HuH-7 (cell line): ENCODE results near the gene NIPBL.
"Not testable (repeated sequence)": the region's sequence is repeated elsewhere in the genome, so short reads cannot be mapped to it uniquely, and the experiment has no call there.

Experiments used
- DNase-seq: peaks from one replicate; pipeline ENCODE4 v3.0.0; 2011; ENCODE audit warnings: low spot score

Gene NIPBL, protein sequence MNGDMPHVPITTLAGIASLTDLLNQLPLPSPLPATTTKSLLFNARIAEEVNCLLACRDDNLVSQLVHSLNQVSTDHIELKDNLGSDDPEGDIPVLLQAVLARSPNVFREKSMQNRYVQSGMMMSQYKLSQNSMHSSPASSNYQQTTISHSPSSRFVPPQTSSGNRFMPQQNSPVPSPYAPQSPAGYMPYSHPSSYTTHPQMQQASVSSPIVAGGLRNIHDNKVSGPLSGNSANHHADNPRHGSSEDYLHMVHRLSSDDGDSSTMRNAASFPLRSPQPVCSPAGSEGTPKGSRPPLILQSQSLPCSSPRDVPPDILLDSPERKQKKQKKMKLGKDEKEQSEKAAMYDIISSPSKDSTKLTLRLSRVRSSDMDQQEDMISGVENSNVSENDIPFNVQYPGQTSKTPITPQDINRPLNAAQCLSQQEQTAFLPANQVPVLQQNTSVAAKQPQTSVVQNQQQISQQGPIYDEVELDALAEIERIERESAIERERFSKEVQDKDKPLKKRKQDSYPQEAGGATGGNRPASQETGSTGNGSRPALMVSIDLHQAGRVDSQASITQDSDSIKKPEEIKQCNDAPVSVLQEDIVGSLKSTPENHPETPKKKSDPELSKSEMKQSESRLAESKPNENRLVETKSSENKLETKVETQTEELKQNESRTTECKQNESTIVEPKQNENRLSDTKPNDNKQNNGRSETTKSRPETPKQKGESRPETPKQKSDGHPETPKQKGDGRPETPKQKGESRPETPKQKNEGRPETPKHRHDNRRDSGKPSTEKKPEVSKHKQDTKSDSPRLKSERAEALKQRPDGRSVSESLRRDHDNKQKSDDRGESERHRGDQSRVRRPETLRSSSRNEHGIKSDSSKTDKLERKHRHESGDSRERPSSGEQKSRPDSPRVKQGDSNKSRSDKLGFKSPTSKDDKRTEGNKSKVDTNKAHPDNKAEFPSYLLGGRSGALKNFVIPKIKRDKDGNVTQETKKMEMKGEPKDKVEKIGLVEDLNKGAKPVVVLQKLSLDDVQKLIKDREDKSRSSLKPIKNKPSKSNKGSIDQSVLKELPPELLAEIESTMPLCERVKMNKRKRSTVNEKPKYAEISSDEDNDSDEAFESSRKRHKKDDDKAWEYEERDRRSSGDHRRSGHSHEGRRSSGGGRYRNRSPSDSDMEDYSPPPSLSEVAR (N-terminal part only)

DNA sequence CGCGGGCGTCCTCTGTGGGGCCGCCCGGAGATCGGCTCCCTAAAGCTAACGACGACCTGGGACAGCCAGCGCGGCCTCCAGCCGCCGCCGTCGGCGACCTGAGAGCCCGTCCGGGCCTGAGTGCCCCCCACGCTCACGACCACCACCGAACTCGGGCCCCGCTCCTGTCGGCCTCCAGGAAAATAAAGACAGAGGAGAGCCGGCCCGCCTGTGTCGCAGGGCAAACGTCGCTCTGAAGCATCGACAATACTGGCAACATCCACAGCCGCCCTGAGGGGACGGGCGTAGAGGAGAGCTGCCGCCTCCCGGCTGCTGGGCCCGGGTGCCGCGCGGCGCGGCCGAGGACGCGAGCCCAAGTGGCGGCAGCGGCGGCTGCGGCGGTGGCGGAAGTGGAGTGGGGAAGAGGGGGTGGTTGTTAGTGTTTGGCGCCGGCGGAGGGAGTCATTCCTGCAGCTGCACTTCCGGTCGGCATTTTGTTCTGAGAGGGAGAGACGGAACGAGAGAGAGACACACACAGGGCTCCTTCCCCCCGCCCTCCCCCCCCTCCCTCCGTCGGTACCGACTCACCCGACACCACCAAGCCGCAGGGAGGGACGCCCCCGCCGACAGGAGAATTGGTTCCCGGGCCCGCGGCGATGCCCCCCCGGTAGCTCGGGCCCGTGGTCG is at the start of gene NIPBL:
TSS of gene NIPBL (plus strand) at position 471 of the 666 bp plus-strand sequence. CDS start 76,928 bp downstream, outside the sequence.
- peak; percentile 95 for DNase-seq

DNA sequence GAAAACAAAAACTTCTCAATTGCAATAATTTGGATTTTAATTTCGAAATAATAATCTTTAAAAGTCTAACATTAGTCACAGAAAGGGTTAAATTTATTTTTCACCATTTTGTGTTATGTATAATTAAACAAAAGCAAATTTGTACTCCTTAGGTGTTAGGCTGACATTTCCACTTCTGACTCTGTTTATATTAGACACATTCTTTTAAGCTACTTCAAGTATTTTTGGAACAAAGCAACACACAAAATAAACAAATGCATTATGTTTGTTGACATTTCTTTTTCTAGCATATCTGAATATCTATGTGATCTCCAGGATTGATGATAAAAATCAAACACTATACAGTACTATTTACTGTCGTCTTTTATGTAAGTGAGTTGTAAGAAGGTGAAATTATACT is 44.3 kb upstream of the NIPBL start:
- DNase-seq, result no peak

DNA sequence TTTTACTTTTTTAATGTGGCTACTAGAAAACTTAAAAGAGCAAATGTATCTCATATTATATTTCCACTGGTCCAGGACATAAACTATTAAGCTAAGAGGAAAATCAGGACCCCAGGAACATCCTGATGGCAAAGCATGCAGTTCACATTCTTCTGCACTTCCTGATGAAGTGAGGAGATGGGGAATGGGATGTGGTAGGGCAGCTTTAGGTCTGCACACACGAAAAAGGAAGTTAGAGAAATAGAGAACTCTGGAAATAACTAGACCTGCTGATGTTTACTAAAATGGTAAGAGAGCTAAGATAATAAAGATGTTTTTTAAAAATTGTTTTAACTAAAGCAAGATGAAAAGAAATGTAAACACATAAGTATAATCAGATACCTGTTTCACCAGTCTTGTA is 39.7 kb upstream of the NIPBL start:
- DNase-seq, result no peak

DNA sequence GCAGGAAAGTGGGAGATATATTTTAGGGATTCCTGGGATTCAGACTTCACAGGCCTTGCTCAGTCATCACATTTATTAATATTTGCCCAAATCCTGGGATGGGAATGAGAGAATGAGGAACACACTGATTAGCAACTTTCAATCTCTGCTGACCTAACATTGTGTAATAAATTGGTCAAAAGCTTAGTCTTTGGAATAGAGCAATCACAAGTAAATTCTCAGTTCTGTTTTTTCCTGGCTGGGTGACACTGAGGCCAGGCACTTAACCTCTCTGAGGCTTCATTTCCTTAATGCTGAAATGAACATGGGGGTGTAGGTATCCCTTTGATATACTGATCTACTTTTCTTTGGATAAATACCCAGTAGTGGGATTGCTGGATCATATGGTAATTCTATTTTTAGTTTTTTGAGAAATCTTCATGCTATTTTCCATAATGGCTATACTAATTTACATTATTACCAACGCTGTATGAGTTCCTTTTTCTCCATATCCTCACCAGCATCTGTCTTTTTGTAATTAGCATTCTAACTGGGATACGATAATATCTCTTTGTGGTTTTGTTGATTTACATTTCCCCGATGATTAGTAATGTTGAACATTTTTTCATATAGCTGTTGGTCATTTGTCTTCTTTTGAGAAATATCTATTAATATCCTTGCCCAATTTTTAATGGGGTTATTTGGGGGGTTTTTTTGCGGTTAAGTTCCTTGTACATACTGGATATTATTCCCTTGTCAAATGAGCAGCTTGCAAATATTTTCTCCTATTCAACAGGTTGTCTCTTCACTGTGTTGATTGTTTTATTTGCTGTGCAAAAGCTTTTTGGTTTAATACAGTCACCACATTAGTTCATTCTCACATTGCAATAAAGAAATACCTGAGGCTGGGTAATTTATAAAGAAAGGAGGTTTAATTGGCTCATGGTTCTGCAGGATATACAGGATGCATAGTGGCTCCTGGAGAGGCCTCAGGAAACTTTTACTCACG is 36.8 kb upstream of the NIPBL start:
- DNase-seq, result no peak

DNA sequence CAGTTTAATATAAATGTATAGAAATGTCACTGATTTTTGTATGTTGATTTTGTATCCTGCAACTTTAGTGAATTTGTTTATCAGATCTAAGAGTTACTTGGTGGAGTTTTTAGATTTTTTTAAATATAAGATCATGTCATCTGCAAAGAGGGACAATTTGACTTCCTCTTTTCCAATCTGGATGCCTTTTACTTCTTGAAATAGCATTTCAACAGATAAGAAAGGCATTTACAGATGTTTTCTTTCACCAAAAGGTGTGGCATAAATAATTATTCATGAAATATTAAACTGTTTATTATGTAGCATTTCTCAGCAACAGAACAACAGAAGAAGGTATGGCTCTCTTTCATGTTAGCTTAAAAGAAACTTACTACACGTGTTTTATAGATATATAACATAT is 34.9 kb upstream of the NIPBL start:
- no peak for DNase-seq

DNA sequence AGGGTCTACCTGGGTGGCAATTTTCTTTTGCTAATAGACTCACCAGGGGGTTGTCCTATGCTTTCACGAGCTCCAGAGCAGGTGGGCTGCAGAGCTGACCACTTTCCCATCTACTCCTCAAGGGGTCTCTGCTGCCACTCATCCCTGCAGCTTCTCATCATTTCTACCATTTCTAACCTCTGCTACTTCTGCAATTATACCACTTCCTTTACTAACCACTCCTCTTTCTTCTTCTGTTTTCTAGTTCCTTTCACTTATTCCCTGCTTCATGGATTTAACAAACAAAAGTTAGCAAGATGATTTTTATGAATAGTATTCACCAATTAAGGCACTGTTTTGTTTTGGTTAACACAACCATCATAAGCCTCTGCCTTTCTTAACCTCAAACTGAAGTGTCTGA is 34.5 kb upstream of the NIPBL start:
- DNase-seq, result no peak

DNA sequence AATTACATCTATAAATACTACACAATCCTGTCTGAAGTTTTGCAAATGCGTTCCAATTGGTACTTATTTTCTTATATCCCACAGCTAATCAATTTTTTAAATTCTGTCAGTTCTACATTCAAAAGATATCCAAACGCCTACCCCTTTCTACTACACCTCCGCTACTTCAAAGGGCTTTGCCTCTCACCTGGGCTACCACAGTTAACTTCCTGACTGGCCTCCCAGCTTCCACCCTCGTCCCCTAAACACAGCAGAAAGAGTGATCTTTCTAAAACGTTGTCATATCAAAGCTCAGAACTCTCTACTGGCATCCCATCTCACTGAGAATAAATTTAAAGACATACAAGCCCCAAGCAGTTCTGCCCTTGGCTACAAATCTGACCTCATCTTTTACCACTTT is 32.3 kb upstream of the NIPBL start:
- DNase-seq, result no peak

DNA sequence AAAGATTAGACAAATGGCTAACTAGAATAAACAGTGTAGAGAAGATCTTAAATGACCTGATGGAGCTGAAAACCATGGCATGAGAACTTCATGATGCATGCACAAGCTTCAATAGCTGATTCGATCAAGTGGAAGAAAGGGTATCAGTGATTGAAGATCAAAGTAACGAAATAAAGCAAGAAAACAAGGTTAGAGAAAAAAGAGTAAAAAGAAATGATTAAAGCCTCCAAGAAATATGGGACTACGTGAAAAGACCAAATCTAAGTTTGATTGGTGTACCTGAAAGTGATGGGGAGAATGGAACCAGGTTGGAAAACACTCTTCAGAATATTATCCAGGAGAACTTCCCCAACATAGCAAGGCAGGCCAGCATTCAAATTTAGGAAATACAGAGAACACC is 28.0 kb upstream of the NIPBL start:
- not testable (repeated sequence) for DNase-seq

DNA sequence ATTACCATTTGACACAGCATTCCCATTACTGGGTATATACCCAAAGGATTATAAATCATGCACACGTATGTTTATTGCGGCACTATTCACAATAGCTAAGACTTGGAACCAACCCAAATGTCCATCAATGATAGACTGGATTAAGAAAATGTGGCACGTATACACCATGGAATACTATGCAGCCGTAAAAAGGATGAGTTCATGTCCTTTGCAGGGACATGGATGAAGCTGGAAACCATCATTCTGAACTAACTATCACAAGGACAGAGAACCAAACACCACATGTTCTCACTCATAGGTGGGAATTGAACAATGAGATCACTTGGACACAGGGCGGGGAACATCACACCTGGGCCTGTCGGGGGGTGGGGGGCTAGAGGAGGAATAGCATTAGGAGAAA is 23.7 kb upstream of the NIPBL start:
- not testable (repeated sequence) for DNase-seq

DNA sequence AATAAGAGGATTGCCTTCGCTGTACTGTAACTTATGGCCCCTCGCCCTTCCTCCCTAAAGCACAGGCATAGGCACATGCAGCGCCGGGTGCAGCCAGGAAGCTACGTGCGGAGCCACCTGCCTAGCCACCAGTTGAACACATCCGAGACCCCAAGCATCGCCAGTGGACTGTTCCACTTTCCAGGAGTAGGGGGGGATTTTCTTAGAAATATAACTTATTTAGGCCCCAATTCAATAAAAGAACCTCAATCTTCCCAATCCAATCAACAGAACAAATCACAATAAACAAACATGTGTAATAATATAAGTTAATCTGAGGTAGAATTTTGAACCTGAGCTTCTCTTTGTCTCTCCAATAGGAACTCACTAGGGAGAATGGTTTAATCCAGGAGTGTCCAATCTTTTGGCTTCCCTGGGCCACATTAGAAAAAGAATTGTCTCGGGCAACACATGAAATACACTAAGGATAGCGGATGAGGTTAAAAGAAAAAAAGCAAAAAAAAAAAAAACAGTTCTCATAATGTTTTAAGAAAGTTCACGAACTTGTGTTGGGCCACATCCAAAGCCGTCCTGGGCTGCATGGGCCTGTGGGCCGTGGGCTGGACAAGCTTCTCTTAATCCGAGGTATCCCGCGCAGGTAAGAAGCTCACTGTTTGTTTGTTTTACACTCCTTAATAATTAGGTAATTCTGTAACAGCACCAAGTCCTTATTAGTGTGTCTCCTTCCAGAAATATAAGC is 22.0 kb upstream of the NIPBL start:
- DNase-seq, result no peak

DNA sequence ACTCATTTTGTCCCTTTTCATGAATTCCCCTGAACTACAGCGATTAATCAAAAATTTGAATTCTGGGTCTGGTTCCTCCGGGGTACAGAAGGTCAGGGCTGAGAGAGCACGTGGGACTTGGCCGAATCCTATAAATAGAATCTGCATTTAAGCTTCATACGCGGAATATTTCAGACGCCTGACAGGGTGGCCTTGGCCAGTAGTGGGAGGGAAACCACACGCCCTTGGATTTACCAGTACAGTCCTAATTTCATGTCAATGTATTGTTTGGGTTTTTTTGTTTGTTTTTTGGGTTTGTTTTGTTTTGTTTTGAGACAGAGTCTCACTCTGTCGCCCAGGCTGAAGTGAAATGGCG is 21.5 kb upstream of the NIPBL start:
- no peak for DNase-seq

DNA sequence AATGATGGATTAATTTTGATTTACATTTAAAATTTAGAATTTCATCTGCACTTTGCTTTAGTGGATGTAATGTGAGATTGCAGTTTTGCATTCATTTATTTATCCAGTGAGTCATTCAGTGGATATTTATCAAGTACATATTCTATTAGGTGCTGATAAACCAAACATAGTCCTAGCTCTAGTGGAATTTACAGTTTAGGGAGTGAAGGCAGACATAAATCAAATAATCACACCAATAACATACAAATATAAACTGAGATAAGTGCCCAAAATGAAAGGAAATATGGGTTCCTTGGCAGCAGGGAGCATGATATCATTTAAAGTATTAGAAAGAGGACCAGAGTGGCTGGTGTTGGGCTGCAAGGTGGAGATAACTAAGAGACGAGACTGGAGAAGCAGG is 14.7 kb upstream of the NIPBL start:
- no peak for DNase-seq

DNA sequence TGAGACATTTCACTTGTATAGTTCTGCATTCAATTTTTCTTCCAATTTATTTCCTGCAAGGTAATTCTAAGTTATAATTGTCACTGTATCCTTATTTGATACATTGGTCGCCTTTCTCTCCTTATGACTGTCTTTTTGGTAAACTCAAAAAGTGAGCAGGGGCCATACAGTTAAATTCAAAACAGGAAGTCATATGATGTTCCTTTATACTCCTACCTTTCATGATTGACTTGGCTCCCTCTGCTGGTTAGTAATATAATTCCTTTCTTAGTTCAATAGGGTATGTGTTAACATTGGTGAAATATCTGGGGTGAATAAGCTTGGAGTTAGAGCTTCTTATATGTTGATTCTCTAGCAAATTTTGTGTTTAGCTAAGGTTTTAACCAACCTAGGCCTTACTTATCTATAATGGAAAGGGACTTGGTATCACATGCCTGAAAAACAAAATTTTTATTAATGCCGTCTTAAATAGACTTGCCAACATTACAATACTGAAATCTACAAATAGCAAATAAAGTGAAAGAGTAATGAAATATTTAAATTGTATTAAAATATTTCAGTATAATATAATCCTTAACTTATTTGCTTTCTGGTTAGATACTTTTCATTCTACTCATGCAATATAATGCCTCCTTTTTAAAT is 6.0 kb upstream of the NIPBL start:
- peak; percentile 84 for DNase-seq

DNA sequence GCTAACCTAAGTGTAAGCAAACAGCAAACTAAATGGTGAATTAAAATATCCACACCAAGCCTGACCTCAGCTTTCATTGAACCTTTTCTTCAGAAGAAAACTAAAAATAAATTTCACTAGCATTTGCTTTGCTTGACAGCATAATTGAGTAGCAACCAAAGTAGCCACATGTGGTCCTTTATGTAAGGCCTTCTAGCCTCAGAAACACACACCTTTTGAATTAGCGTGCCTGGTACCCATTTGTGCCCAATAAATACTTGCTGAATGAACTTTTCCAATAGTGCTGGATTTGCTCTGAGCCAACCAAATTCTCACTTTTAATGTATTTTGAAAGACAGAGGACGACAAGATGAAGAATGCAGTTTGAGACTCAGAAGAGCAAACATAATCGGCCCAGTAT is 2.1 kb upstream of the NIPBL start:
- no peak for DNase-seq

DNA sequence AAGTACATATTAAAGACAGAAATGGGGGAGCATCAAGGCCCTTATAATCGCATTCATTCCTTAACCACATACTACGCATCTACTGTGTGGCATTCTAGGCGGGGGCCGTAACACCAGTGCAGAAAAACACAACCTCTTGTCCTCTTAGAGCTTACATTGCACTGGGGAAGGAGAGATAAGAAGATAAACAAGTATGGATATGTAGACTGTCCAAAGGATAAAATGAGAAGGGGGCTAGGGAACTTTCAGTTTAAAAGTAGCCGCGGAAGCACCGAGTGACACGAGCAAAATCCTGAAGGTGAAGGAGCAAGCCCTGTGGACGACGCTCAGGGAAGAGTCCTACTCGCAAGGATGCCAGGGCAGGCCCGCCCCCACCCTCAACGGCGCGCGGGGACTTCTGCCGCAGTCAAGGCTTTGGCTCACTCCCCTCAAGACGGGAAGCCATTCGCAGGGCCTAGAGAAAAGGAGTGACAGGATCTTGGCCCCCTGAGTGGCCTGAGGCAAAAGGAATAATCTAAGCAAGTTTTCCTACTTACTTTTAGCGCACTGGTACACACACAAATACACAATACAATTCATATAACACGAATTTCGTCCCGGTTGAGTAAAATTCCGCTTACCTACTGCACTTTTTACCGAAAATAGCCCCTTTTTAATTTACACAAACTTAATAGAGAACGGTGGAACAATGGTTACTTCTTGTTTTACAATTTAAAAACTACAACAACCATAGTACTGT is 1.3 kb upstream of the NIPBL start:
- DNase-seq, result no peak

DNA sequence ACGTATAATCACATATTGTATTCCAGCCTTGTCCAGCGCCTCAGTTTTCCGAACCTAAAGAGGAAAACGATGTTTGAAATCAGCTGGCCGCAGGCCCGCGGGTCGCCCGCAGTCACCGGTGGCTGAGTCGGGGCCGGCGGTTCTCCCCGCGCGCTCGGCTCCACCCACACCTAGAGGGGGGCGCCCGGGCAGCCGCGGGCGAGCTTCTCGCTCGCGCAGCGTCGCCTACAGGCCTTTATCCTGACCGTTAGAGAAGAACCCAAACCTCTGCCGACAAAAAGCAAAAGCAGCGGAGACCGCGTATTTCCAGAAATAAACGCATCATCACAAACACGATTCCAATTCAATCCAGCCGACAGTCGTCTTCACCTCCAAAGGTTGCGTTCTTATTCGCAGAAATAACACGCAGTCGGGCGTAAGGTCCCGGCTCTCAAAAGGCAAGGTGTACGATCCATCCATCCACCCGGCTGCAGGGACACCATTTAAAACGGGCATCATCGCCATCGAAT is 725 bp upstream of the NIPBL start:
- DNase-seq, result peak; percentile 70

DNA sequence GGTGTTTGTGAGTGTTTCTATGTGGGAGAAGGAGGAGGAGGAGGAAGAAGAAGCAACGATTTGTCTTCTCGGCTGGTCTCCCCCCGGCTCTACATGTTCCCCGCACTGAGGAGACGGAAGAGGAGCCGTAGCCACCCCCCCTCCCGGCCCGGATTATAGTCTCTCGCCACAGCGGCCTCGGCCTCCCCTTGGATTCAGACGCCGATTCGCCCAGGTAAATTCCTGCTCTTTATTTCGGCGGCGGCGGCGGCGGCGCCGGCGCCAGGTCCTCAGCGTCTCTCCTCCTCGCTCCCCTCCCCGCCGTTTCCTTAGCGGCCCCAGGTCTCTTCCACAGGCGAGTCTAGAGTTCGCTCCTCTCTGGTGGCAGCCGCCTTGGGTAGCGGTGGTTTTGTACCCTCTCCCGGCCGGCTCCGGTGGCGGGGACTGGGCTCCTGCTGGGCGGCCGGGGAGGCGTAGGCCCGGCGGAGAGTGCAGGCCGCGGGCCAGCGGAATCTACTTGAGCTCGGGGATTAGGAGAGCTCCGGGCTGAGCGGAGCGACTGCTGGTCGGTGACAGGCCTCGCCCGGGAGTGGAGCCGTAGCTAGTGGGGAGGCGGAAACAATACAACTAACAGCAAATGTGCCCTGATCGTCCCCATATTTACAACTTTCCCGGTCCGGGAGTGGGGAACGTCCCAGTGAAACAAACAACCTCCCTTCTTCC is 547 bp downstream of the NIPBL start:
- DNase-seq, result peak; percentile 51
